Measurements from ENCODE around the gene FOXN3. TPM values are rescaled to one million over a fixed set of nuclear protein-coding genes. Genes with fewer than 3 reads are reported as not detected.

The FOXN3 gene
- total and polyA plus RNA-seq, 2 donors (not counting 3 experiments of a cell fraction or from before 2014, with no cell fraction given), result 16.9 to 41.8 TPM

- POLR2A ChIA-PET, result no interaction called here
- BruUV-seq (replicated peaks), result no TSS peak
- Histone ChIP-seq H3K4me3 (replicated peaks in 1 of 3; ENCODE audit: insufficient read depth in 1 of 3, low read depth in 1 of 3, low read length in 3 of 3) (no peak overlapping the region), H4K20me1 (replicated peaks; ENCODE audit: control insufficient read depth, extremely low read depth, insufficient read depth, low read length) (no peaks in the 10 kb centered on the region), H2AFZ (ENCODE audit: low read depth, low read length) (no peak overlapping the region), H3K27me3 (ENCODE audit: control insufficient read depth in 2 of 2, insufficient read depth in 2 of 2, low read length in 2 of 2) (no peaks in the 10 kb centered on the region), H3K79me2 (ENCODE audit: control insufficient read depth, insufficient read depth, low read length) (no peaks in the 10 kb centered on the region), H3K4me2 (ENCODE audit: insufficient read depth, low read length) (no peak overlapping the region), H3K36me3 (ENCODE audit: control insufficient read depth in 2 of 2, extremely low read depth in 1 of 2, insufficient read depth in 2 of 2, low read length in 2 of 2) (no peaks in the 10 kb centered on the region), H3K4me1 (ENCODE audit: control insufficient read depth, extremely low read depth, insufficient read depth, low read length) (peaks cover 32% of the 10 kb centered on the region), H3K9me3 (replicated peaks; ENCODE audit: control insufficient read depth, insufficient read depth, low read length) (no peaks in the 10 kb centered on the region), H3K9ac (replicated peaks; ENCODE audit: extremely low read depth, insufficient read depth, low read length) (no peak overlapping the region), H3K27ac (ENCODE audit: insufficient read depth, low read depth, low read length) (no peak overlapping the region), H3K9me1 (replicated peaks; ENCODE audit: control insufficient read depth, extremely low read depth, insufficient read depth, low read length) (no peaks in the 10 kb centered on the region)
- CTCF ChIA-PET, result interaction anchor here (0.6 to 1.6 kb wide), 2 partner anchors 12 to 39 kb away, joined by 3 to 4 read pairs; no protein-coding TSS in a partner anchor
- intact Hi-C loops (cut with micrococcal nuclease) (no loop called here), dilution Hi-C loops (cut with MboI; ENCODE audit: extremely low pct_ligation_motif_present, low sequenced_read_pairs) (no loop called here)
- DNase-seq (ENCODE audit: low read depth, low spot score) (no peak), FAIRE-seq (no peak)
- TF ChIP-seq POLR2A (IDR thresholded peaks at IDR 0.05; ENCODE audit: low read depth, low read length) (no peak), JUN (IDR thresholded peaks at IDR 0.05; ENCODE audit: borderline replicate concordance, insufficient read depth, insufficient read length, low read depth) (no peak), MYC (IDR thresholded peaks at IDR 0.05; ENCODE audit: low read depth, low read length) (no peak), CTCF (IDR thresholded peaks at IDR 0.05; ENCODE audit: extremely low read depth in 1 of 2, insufficient read depth in 1 of 2, low read depth in 1 of 2, low read length in 2 of 2) (no peak), FOS (IDR thresholded peaks at IDR 0.05; ENCODE audit: borderline replicate concordance, insufficient read depth, low read length) (no peak), POLR2AphosphoS5 (IDR thresholded peaks at IDR 0.05; ENCODE audit: insufficient read depth, low read depth, low read length) (no peak), EZH2 (IDR thresholded peaks at IDR 0.05; ENCODE audit: borderline replicate concordance, low read depth, low read length, severe bottlenecking) (no peak), MAX (IDR thresholded peaks at IDR 0.05; ENCODE audit: insufficient read depth, insufficient read length) (no peak), GATA2 (IDR thresholded peaks at IDR 0.05; ENCODE audit: insufficient read depth, insufficient read length, low read depth, low read length) (no peak)
These were observed 109.6 kb downstream of the FOXN3 start for GRCh38 chr14:89307409-89307808.
